B cell (primary cell): ENCODE data around the gene MCOLN3. TPM values are rescaled to one million over a fixed set of nuclear protein-coding genes. Genes with fewer than 3 reads are reported as not detected.

Source experiments
- ATAC-seq: fragments of 200-7000 bp; cut with Tn5 transposase; one replicate; pipeline ENCODE4 v1.10.0; 2021; ENCODE audit warnings: low read depth, mild to moderate bottlenecking, moderate number of reproducible peaks, moderate library complexity
- CTCF ChIA-PET: fragments of 350-600 bp; sonication (Branson Sonifier 250); formaldehyde crosslinking; loops from one replicate; lab custom pipeline; 2021; ENCODE audit warnings: antibody characterized with exemption, inconsistent platforms; lab: Charles Lee
- POLR2A ChIA-PET: fragments of 350-600 bp; sonication (Branson Sonifier 250); formaldehyde crosslinking; loops from one replicate; lab custom pipeline; 2021; ENCODE audit warnings: antibody characterized with exemption; lab: Charles Lee
- DNase-seq: peaks from one replicate; pipeline ENCODE4 v3.0.0; 2013
- H2AFZ ChIP-seq: 2 replicates; pipeline ENCODE4 v1.6.1; 2012; ENCODE audit warnings: mild to moderate bottlenecking, low read depth, low read length; ENCODE audit not compliant: insufficient read depth, poor library complexity, severe bottlenecking
- H3K27ac ChIP-seq, 2 donors: 1 replicate in 1 of 2; 2 replicates in 1 of 2; pipeline ENCODE4 v1.5.1; 2012 to 2013; ENCODE audit warnings: low read length in 2 of 2, mild to moderate bottlenecking in 2 of 2, moderate library complexity in 1 of 2
- H3K27me3 ChIP-seq, 4 experiments: fragments of 200-600 bp in 1 of 4; sonication (generic) in 1 of 4; replicated peaks in 1 of 4; 1 replicate in 2 of 4; 2 replicates in 2 of 4; pipeline versions ENCODE4 v1.6.1 to v1.7.0; 2013 to 2016; ENCODE audit warnings: low read length in 3 of 4, mild to moderate bottlenecking in 2 of 4, mixed read lengths in 1 of 4, moderate library complexity in 1 of 4; ENCODE audit not compliant: insufficient read depth in 4 of 4, control insufficient read depth in 3 of 4; ENCODE audit errors: control extremely low read depth in 1 of 4
- H3K36me3 ChIP-seq, 2 experiments: replicated peaks in 1 of 2; 1 replicate in 1 of 2; 2 replicates in 1 of 2; pipeline versions ENCODE4 v1.6.1 to v1.7.1; 2013; ENCODE audit warnings: low read length in 1 of 2; ENCODE audit not compliant: insufficient read depth in 2 of 2, control insufficient read depth in 1 of 2; ENCODE audit errors: control extremely low read depth in 1 of 2, extremely low read depth in 1 of 2
- H3K4me1 ChIP-seq, 2 donors: fragments of 200-600 bp in 1 of 2; sonication (generic) in 1 of 2; 1 replicate in 1 of 2; 2 replicates in 1 of 2; pipeline versions ENCODE4 v1.5.1 to v1.6.1; 2013 to 2017; ENCODE audit warnings: low read length in 2 of 2; ENCODE audit not compliant: control insufficient read depth in 2 of 2, insufficient read depth in 2 of 2
- H3K4me2 ChIP-seq: replicated peaks from 2 replicates; pipeline ENCODE3; 2012; ENCODE audit warnings: mild to moderate bottlenecking, low read depth, low read length; ENCODE audit not compliant: poor library complexity, severe bottlenecking
- H3K4me3 ChIP-seq, 5 experiments: fragments of 200-600 bp in 1 of 5; sonication (generic) in 1 of 5; 1 replicate in 3 of 5; 2 replicates in 2 of 5; pipeline versions ENCODE4 v1.5.1 to v1.7.0; 2011 to 2016; ENCODE audit warnings: low read length in 4 of 5, mild to moderate bottlenecking in 4 of 5, low read depth in 2 of 5, control low read depth in 1 of 5, moderate library complexity in 1 of 5; ENCODE audit not compliant: insufficient read depth in 1 of 5; ENCODE audit errors: control extremely low read depth in 1 of 5, extremely low read depth in 1 of 5
- H3K79me2 ChIP-seq: fragments of 200-600 bp; sonication (generic); one replicate; pipeline ENCODE4 v1.6.0; 2016; ENCODE audit warnings: low read length; ENCODE audit not compliant: control insufficient read depth, insufficient read depth
- H3K9ac ChIP-seq: fragments of 200-600 bp; sonication (generic); 2 replicates; pipeline ENCODE4 v1.6.1; 2017; ENCODE audit warnings: mild to moderate bottlenecking, low read length, moderate library complexity
- H3K9me3 ChIP-seq, 3 donors: one replicate each; pipeline versions ENCODE4 v1.6.1 to v1.7.1; 2013; ENCODE audit warnings: low read length in 2 of 3; ENCODE audit not compliant: control insufficient read depth in 2 of 3, insufficient read depth in 1 of 3; ENCODE audit errors: control extremely low read depth in 1 of 3
- H4K20me1 ChIP-seq: 2 replicates; pipeline ENCODE4 v1.6.0; 2012; ENCODE audit warnings: mild to moderate bottlenecking, low read length; ENCODE audit not compliant: insufficient read depth, control insufficient read depth, poor library complexity, severe bottlenecking
- H3K27ac Mint-ChIP-seq: one replicate; pipeline ENCODE4 v1.8.0; 2021; ENCODE audit warnings: mixed read lengths
- H3K27me3 Mint-ChIP-seq: one replicate; pipeline ENCODE4 v1.8.0; 2021; ENCODE audit warnings: mixed read lengths
- H3K4me1 Mint-ChIP-seq: one replicate; pipeline ENCODE4 v1.8.0; 2021; ENCODE audit warnings: mixed read lengths
- H3K4me3 Mint-ChIP-seq: one replicate; pipeline ENCODE4 v1.8.0; 2021; ENCODE audit warnings: mixed read lengths
- H3K9me3 Mint-ChIP-seq: one replicate; pipeline ENCODE4 v1.8.0; 2022; ENCODE audit warnings: mixed read lengths; ENCODE audit not compliant: insufficient read depth
- EZH2 ChIP-seq: IDR thresholded peaks from 2 replicates; pipeline ENCODE4 v1.6.1; 2012; ENCODE audit warnings: borderline replicate concordance, low read depth, mild to moderate bottlenecking, moderate library complexity, low read length; ENCODE audit not compliant: insufficient read depth, poor library complexity, severe bottlenecking
- WGBS: methylation state at CpG from one replicate; pipeline ENCODE4 v1.1.5; 2013; ENCODE audit warnings: missing lambda C conversion rate; ENCODE audit not compliant: insufficient coverage; 5-methylcytosine and 5-hydroxymethylcytosine counted together
- intact Hi-C: fragments of 100-400 bp; cut with micrococcal nuclease; formaldehyde crosslinking; loops from one replicate; pipeline ENCODE4 v1.10.0; 2022
- polyA plus RNA-seq: library from polyadenylated mRNA; depleted of rRNA; stranded (reverse); fragments of >200 nt; gene quantifications from 2 replicates; pipeline ENCODE4 v1.2.3, GENCODE V29; 2012
- total RNA-seq, 2 donors: library from RNA; stranded (reverse); fragments of 120-200 nt in 1 of 2; gene quantifications; 1 replicate in 1 of 2; 2 replicates in 1 of 2; pipeline versions ENCODE4 v1.2.3 to v1.2.4, GENCODE V29; 2013 to 2022
- TF ChIP-seq, protein P1 (sequence below): fragments of 200-600 bp; IDR thresholded peaks from one replicate; pipeline ENCODE4 v1.8.0; 2022; ENCODE audit warnings: antibody characterized with exemption, mild to moderate bottlenecking

The MCOLN3 gene
- total and polyA plus RNA-seq, 2 donors (not counting 1 experiment from before 2014, with no cell fraction given): 0.10 TPM; not detected in 1

DNA sequence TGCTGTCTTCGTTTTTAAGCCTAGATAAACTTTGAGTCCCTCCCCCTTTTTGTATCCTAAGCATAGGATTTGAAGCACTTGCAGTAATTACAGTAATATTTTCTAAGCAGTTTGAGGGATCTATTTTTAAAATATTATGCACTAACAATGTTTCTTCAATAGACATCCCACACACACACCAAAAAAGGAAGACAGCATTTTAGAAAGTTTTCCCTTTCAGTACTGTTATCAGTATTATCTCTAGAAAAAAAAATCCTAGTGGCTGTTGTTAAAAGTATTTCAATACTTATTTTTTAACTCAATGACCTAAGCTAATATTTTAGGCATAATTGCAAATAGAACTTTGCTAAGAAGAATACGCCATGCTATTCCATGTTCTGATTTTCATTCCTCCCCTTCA lies 15.1 kb downstream of the MCOLN3 start:
- TF ChIP-seq EZH2: no peak
- TF ChIP-seq, protein P1, sequence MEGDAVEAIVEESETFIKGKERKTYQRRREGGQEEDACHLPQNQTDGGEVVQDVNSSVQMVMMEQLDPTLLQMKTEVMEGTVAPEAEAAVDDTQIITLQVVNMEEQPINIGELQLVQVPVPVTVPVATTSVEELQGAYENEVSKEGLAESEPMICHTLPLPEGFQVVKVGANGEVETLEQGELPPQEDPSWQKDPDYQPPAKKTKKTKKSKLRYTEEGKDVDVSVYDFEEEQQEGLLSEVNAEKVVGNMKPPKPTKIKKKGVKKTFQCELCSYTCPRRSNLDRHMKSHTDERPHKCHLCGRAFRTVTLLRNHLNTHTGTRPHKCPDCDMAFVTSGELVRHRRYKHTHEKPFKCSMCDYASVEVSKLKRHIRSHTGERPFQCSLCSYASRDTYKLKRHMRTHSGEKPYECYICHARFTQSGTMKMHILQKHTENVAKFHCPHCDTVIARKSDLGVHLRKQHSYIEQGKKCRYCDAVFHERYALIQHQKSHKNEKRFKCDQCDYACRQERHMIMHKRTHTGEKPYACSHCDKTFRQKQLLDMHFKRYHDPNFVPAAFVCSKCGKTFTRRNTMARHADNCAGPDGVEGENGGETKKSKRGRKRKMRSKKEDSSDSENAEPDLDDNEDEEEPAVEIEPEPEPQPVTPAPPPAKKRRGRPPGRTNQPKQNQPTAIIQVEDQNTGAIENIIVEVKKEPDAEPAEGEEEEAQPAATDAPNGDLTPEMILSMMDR: no peak
- H3K4me3 ChIP-seq: no peak overlapping the region
- CTCF ChIA-PET: interaction anchor here (1.7 to 5.2 kb wide), 2 partner anchors 89 to 97 kb away, joined by 6 to 61 read pairs; no protein-coding TSS in a partner anchor
- Mint-ChIP-seq H3K4me1 (no peaks in the 10 kb centered on the region), H3K4me3 (no peak overlapping the region), H3K27ac (no peak overlapping the region), H3K27me3 (peaks cover 21% of the 10 kb centered on the region), H3K9me3 (no peaks in the 10 kb centered on the region)
- no peak overlapping the region for H3K27ac ChIP-seq
- intact Hi-C loops: no loop called here
- no peaks in the 10 kb centered on the region for H3K4me1 ChIP-seq
- H3K36me3 ChIP-seq: no peaks in the 10 kb centered on the region
- no peaks in the 10 kb centered on the region for H3K27me3 ChIP-seq
- H3K9me3 ChIP-seq: no peaks in the 10 kb centered on the region
- WGBS: no CpG with 5 or more reads among the region's 2 CpGs
- no peaks in the 10 kb centered on the region for H4K20me1 ChIP-seq
- POLR2A ChIA-PET: no interaction called here
- no peaks in the 10 kb centered on the region for H3K79me2 ChIP-seq
- H3K4me2 ChIP-seq: no peak overlapping the region
- ATAC-seq (no peak), DNase-seq (no peak)
- H2AFZ ChIP-seq: no peak overlapping the region
- no peak overlapping the region for H3K9ac ChIP-seq

DNA sequence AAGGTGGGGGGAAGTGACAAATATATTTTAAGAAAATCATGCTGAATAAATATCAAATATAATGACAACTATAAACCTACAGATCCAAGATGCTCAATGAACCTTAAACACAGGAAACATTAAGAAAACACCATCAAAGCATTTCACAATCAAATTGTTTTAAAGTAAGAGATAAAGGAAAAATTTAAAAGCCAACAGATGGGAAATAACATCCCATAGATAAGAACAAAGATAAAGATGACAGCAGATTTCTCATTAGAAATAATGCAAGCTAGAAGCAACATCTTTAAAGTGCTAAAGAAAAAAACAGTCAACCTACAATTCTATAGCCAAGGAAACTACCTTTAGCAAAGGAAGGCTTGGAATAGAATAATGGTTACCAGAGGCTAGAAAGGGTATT lies 17.8 kb downstream of the MCOLN3 start:
- Histone ChIP-seq H3K36me3 (no peaks in the 10 kb centered on the region), H3K9me3 (no peaks in the 10 kb centered on the region), H3K9ac (no peak overlapping the region), H3K4me2 (no peak overlapping the region), H3K27me3 (no peaks in the 10 kb centered on the region), H3K79me2 (no peaks in the 10 kb centered on the region), H3K27ac (no peak overlapping the region), H3K4me1 (peaks cover 0 to 6% of the 10 kb centered on the region in 2 donors), H4K20me1 (no peaks in the 10 kb centered on the region), H3K4me3 (no peak overlapping the region), H2AFZ (no peak overlapping the region)
- Mint-ChIP-seq H3K4me1 (peaks cover 6% of the 10 kb centered on the region), H3K27ac (no peak overlapping the region), H3K27me3 (peaks cover 6% of the 10 kb centered on the region), H3K4me3 (no peak overlapping the region), H3K9me3 (no peaks in the 10 kb centered on the region)
- TF ChIP-seq, protein P1: no peak
- no peak for TF ChIP-seq EZH2
- intact Hi-C loops: no loop called here
- ChIA-PET POLR2A (no interaction called here), CTCF (interaction anchor here (1.2 to 5.2 kb wide), 3 partner anchors 87 to 94 kb away, joined by 5 to 61 read pairs (median 7); no protein-coding TSS in a partner anchor)
- ATAC-seq (no peak), DNase-seq (no peak)
